Measurements from ENCODE around the gene SLC25A43. TPM values are rescaled to one million over a fixed set of nuclear protein-coding genes. Genes with fewer than 3 reads are reported as not detected.
"Not testable (repeated sequence)": the region's sequence is repeated elsewhere in the genome, so short reads cannot be mapped to it uniquely, and the experiment has no call there.

SLC25A43 gene
- polyA plus RNA-seq, 5 donors: 5.6 to 8.5 (median 7.6) TPM

DNA sequence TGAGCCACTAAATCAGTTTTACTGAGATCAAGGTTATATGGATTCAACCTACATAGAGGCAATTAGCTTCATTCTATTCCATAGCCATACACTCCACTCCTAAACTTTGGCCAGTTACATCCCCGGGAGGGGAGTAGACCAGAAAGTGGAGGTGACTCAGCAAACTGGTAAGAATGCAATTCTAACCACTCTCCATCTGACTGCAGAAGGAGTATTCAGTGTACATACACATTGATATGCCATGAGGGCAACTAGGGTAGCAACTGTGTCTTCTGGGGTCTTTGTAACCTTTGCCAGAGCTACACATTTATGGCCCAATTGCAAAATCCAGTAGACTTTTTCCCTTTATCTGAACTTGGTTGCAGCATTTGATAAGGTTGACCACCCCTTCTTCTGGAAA is 7.6 kb downstream of the SLC25A43 start:
- no peak for DNase-seq

DNA sequence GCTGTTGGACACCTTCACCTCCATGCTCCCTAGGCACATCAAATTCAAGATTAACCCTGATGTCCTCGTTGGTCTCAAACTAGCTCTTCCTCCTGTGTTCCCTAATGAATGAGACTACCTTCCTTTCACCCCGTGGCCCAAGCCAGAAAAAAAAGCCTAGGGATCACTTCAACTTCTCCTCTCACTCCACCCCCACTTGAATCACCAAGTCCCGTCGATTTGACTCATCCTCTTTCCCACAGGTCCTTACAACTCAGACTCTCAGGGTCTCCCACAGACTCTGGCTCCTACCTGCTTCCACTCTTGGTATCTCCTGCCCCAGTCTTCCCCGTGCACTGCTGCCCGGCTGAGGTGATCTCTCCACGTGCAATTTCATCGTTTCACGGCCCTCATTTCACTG is 8.5 kb downstream of the SLC25A43 start:
- no peak for DNase-seq

DNA sequence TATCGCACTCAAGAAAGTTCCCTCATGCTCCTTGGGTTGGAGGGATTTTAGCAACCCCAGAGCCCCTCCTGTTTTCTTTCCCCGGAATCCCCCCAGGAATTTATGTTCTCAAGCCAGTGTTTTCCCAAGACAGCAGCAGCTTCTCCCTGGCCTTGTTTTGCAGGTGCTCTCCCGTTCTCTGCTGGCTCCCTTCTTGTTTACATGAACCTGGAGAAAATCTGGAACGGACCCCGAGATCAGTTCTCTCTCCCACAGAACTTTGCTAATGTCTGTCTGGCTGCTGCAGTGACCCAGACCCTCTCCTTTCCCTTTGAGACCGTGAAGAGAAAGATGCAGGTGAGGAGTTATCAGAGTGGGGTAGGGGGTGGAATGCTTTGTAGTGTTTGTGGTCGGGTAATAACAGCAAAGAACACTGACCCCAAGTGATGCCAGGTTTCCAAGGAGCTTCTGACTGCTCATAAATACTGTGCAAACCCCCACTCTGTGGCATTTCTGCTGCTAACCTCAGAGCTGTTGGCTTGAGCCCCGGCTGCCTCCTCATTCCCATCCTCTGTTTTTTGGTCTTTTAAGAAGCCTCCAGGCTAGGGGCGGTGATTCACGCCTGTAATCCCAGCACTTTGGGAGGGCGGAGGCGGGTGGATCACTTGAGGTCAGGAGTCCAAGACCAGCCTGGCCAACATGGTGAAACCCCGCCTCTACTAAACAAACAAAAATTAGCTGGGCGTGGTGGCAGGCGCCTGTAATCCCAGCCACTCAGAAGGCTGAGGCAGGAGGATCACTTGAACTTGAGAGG is 11.1 kb downstream of the SLC25A43 start:
- no peak for DNase-seq

DNA sequence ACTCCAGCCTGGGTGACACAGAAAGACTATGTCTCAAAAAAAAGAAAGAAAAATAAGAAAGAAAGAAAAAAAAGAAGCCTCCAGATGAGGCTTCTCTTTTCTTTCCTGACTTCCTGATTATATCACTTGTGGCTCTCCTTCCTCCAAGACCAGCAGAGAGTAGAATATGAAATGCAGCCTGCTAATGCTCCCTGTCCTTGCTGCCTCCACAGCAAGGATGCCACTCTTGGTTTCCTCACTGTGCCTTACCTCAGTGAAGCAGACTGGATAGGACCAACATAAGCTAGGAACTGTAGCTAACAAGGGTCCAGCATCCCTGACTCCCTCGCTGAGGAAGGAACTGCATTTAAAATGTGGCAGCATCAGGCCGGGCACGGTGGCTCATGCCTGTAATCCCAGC is 11.7 kb downstream of the SLC25A43 start:
- DNase-seq: no peak

DNA sequence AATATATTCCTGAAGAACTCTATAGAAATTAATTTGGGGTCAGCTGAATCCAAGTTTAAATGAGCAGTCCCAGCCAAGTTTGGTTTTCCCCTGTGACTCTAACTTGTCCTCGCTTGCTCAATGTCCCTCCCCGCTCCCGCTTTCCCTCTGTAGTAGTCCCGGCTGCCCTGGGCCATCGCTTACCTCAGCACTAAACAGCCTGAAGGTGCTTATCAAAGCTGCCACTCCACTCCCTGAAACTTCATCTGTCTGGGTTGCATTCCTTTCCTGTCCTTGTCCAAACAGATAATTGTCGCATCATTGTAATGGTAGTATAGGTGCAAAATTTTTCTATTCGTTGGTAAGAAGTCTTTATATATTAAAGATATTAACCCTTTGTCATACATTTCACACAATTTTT is 12.8 kb downstream of the SLC25A43 start:
- no peak for DNase-seq

DNA sequence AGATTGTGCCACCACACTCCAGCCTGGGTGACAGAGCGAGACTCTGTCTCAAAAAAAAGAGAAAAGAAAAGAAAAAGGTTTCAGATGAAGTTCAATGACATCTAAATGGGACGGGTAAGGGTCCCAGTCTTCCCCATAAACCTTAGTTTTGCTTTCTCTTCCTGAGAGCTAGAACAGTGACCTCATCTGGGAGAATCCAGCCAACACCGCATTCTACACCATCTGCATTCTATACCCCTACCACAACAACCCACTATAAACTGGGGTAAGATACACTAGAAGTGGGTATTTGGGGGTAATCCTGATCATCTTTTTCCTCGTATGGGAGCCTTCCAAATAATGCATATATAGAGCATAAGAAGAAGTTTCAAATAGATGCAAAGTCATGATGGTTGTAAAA is 18.2 kb downstream of the SLC25A43 start:
- no peak for DNase-seq

DNA sequence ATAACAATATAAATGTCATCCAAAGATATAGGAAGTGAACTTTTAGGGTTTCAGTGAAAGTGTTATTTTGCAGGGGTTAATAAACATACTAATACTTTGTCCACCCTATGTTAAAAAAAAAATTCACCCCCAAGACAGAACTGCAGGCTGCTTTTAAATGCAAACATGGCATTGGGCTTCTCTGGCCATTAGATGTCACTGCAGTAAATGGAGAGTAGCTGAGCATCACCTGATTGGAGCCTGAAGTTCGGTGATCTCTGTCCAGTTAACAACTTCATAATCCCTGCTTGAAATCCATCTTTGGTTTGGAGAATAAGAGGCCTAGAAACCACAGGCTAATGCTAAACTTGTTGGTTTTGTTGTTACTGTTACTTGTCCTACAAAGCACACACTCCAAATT is 18.7 kb downstream of the SLC25A43 start:
- DNase-seq: no peak

DNA sequence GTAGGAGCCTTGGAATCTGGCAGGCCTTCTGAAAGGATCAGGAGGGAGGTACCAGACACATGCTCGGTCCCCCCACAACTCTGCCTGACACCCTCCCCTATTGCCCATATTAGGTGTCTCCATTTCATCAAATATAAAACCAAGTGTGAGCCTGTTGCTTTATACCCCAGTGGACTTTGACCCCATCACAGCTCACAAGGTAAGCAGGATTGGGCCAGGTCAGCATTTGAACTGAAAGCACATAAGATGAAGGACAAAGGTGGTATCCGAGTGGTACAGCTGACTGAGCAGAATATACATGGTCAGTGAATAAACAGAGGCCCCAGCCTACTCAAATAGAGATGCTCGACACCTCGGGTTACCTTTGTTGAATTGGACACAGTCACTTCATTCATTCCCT is 20.0 kb downstream of the SLC25A43 start:
- no peak for DNase-seq

DNA sequence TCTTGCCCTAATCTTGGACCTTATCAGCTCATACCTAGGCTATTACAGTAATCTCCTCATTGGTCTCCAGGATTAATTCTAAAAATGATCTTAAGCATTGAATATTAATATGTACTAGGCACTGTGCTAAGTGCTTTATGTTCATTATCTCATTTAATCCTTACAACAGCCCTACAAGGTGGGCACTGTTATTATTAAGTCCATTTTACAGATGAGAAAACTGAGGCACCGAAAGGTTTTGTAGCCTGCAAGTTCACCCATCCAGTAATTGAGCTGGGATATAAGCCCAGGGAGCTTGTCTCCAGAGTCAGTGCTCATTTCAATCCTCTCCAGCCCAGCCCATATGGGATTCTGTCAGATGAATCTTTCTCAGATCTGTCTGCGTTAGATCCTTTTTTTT is 20.8 kb downstream of the SLC25A43 start:
- DNase-seq: no peak

DNA sequence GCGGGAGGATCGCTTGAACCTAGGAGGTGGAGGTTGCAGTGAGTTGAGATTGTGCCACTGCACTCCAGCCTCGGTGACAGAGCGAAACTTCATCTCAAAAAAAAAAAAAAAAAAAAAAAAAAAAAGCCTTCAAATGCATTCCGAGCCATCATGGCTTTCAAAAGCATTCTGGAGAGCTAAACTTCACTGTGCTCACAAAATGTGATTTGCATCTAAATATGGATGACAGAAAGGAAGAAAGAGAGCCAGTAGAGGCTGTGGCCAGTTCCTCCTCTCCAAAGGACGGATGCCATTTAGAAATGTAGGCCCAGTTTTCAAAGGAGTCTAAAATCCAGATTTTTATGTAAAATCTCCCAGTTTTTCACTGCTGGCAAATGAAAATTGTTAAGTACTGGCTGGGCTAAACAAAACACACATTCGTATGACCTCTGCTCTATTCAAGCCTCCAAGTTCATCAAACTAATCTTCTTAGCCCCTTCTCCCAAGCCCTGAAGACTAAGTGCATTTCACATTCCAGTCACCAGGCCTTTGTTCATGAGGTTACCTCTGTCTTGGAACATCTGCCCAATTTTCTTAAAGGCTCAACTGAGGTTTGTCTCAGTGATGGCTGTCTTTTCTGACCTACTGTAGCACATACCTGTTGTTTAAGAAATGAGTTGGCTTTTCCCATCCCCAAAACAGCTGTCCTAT is 22.0 kb downstream of the SLC25A43 start:
- DNase-seq: no peak

DNA sequence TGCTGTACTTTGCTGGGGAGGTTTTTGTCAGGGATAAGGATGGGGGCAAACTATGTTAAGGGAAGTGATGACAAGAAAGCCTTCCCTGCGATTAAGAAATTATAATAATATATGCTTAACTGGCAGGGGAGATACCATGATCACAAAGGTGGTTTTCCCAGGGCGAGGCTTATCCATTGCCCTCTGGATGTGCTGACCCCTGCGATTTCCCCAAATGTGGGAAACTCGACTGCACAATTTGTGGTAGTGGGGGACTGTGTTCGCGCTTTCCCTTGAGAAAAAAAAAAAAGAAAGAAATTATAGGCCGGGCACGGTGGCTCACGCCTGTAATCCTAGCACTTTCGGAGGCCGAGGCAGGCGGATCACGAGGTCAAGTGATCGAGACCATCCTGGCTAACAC is 24.5 kb downstream of the SLC25A43 start:
- no peak for DNase-seq

DNA sequence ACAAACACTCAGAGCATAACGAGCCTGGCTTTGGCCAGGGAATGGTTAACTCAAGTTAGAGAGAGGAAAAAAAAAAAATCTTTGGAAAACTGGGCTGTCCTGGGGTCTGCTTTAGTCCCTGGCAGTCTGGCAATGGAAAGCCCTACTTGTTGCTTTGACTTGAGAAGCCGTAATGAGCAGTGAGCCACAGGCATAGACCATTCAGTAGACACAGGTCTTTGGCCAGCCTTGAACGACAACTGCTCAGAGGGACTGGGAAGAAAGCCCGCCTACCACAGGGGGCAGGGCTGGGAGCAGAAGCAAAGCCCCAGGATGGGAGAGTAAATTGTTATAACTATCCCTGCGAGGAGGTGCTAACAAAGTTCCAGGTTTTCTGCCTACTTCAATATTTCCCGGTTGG is 25.9 kb downstream of the SLC25A43 start:
- no peak for DNase-seq

DNA sequence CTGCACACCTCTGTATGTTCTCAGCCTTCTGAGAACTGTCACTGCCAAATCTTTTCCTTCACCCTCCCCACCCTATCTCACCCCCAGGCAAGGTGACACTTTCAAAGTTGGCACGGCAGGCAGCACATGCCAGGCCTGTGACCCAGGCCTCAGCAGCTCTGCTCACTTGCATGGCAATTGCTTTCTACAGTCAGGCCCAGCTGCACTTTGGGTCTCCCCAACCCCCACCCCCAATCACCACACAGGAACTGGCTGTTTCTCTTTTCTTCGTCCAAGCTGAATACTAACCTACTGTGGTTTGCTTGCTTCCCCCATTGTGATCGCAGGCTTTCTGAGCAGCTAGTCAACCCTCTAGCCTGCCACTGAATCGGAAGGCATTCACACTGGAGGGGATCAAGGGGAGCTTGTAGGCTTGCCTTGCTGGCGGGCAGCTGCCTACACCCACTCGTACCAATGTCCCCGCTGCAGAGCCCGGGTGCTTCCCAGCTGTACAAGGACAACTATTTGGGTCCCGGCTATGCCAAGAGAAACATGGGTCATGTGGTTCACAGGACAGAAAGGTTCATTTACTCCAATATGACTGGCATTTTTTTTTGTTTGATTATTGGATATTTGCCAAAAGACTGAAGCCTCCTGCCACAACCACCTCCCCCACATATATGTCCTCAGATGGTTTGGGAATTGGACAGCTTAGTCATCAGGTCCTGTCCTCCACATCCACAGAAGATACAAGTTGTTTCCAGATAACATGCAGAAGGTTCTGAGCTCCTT is 28.1 kb downstream of the SLC25A43 start:
- no peak for DNase-seq

DNA sequence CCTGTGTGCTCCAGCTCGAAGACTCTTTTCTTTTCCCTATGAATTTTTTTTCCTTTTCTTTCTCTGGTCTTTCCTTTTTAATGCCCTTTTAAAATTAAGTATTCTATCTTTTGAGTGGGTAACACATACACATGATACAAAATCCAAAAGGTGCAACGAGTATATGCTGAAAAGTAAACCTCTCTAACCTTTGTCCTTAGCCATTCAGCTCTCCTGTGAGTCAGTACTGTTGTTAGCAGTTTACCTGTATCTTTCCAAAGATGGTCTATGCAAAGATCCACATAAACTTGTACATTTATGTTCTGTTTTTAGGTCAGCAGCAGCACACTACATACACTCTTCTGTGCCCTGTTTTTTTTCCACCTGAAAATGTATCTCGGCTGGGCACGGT is 28.7 kb downstream of the SLC25A43 start:
- no peak for DNase-seq

DNA sequence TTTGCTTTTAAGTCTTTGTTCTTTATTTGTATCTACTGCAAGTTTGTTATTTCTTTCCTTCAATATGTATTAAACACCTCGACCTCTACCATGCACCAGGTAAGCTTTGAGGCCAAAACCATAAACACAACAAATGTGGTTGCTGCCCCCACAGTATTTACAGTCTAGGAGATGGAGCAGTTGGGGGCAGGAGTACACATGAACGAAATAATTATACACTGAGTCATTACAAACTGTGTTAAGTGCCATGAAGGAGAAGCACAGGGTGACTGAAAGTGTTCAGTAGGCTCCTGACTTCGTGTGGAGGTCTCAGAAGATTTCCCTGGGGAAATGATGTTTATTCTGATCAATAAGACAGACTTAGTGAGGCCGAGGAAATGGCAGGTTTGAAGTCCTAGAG is 30.3 kb downstream of the SLC25A43 start:
- DNase-seq: no peak

DNA sequence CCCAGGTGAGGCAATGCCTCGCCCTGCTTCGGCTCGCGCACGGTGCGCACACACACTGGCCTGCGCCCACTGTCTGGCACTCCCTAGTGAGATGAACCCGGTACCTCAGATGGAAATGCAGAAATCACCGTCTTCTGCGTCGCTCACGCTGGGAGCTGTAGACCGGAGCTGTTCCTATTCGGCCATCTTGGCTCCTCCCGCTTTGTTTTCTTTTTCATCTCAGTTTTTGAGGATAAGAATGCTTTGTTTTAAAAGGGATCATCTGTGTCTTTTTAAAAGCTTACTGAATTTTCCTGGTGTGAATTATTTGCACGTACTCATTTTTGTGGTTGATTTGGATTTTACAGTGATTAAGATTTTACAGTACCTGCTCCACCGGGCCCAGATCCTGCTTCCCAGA is 42.2 kb downstream of the SLC25A43 start:
- not testable (repeated sequence) for DNase-seq

DNA sequence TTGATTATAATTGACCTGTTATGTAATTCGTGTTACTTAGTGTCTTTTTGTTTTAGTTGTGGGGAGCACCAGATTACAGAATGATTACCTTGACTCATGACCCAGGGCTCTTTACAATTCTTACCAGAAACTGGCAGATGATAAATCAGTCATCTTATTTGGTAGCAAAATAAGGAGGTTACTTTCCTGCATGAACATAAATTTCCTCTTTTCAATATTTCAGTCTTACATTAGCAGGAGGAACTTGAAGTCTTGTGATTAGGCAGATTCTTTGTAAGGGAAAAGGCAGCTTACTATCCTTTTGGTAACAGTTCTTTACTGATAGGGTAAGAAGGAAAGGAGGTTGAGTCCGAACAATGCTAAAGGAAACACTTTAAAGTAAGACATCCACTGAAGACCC is 43.1 kb downstream of the SLC25A43 start:
- no peak for DNase-seq

DNA sequence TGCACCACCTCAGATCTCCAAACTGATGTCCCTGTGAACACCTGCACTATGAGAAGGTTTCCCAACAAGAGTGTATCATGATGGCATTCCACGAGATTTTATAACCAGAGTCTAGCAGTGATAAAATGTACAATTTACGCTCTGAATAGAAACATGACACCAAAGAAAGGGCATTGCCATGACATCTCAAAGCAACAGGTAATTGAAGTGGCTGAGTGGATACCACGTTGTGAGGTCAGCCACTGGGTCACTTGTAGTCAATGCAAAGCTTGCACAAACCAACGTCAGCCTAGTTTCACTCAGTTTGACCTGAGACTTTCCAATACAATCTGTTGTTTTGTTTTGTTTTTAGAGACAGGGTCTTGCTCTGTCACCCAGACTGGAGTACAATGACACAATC is 54.1 kb downstream of the SLC25A43 start:
- no peak for DNase-seq

DNA sequence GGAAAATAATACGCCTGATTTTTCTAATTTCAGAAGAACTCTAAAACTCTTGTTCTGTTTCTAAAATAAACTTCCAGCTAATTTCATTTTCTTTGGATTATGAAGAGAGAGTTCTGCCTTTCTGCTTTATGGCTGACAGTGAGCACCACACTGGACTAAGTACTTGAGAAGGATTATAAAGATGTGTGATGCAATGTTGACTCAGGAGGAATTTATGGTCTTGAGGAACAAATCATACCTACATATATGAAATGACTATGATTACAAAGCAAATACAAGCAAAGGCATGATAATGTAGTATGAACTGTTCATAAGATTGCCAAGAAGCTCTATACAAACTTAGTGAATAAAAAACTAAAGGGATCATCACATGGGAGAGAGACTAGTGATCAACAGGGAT is 56.1 kb downstream of the SLC25A43 start:
- DNase-seq: no peak

DNA sequence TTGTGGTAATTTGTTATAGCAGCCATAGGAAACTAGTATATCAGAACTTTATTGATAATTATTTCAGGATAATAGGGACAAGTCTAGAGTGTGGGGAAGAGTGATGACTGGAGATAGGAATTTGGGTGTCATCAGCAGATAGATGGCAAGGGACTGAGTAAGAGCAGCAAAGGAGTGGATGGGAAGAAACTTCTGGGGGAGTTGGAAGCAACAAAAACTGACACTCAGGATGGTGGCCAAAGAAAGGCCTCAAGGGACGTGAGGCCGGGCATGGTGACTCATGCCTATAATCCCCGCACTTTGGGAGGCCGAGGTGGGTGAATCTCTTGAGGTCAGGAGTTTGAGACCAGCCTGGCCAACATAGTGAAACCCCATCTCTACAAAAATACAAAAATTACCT is 60.0 kb downstream of the SLC25A43 start:
- DNase-seq: no peak

DNA sequence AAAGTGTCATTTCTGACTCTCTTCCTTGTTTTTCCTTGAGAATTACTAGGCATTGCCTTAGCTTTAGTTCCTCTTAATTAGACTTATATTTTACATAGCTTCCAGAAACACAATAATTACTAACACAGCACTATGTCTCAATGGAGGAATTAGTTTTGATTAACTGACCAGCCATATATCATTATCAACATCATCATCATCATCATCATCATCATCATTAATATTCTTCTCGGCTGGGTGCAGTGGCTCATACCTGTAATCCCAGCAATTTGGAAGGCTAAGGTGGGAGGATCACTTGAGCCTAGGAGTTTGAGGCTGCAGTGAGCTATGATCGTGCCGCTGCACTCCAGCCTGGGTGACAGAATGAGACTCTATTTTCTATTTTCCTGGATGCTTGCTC is 66.4 kb downstream of the SLC25A43 start:
- no peak for DNase-seq

DNA sequence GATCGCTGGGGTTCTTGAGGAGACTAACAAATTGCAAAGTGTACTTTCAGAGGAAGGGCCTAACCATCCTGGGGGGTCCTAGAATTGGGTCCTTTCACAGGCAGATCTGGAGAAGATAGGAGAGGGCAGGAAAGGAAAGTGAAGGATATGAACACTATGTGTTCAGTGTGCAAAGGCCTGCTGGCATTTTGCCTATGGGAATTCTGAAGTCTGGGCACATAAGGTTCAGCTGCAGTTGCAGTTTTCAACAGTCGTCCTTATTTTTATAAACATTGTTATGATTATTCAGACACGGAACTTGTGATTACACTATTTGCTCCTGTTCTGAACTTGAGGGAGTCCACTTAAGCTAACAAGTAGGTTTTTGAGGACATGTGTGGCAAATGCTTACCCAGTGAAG is 67.8 kb downstream of the SLC25A43 start:
- no peak for DNase-seq

DNA sequence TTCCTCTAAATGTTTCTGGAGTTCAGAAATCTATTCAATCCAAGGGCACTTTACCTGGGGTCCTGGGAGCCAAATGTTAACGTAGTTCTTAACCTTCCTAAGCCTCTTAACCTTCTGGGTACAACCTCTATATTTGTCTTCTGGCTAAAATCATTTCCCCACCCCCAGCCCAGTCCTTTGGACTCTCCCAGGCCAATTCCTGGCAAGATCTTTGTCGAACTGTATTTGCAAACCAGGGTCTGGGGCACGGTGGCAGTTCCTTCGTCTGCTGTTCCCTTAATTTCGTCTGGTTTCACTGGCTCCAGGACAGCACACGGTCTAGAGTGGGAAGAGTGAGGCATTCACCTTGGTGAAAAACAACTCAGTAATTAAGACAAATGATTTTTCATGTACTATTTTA is 68.3 kb downstream of the SLC25A43 start:
- no peak for DNase-seq
